Mesothelial cell of epicardium (in vitro differentiated cells): ENCODE data around the gene RELL2. TPM values are rescaled to one million over a fixed set of nuclear protein-coding genes. Genes with fewer than 3 reads are reported as not detected.
A peak's percentile ranks its signal among the peaks of the same experiment; 100 is the strongest.

Experiments
- DNase-seq, 2 experiments: peaks; one replicate each; pipeline ENCODE4 v3.0.0; 2021; ENCODE audit warnings: low spot score in 2 of 2; ENCODE audit not compliant: unreplicated experiment in 2 of 2
- H3K27ac Mint-ChIP-seq: 2 replicates; pipeline ENCODE4 v1.8.0; 2021; ENCODE audit warnings: mixed read lengths
- H3K27me3 Mint-ChIP-seq: 2 replicates; pipeline ENCODE4 v1.8.0; 2021; ENCODE audit warnings: low read depth, mixed read lengths
- H3K36me3 Mint-ChIP-seq: 2 replicates; pipeline ENCODE4 v1.8.0; 2021; ENCODE audit warnings: mixed read lengths
- H3K4me1 Mint-ChIP-seq: 2 replicates; pipeline ENCODE4 v1.8.0; 2021; ENCODE audit warnings: mixed read lengths
- H3K4me3 Mint-ChIP-seq: 2 replicates; pipeline ENCODE4 v1.8.0; 2021; ENCODE audit warnings: mild to moderate bottlenecking, moderate library complexity, mixed read lengths
- H3K9me3 Mint-ChIP-seq: 2 replicates; pipeline ENCODE4 v1.8.0; 2021; ENCODE audit warnings: mixed read lengths
- total RNA-seq: library from RNA; stranded (reverse); gene quantifications from 3 replicates; pipeline ENCODE4 v1.2.1, GENCODE V29; 2021
- TF ChIP-seq, protein P1 (sequence below): fragments of 200-600 bp; sonication (generic); IDR thresholded peaks from one replicate; pipeline ENCODE4 v1.5.0; 2021; ENCODE audit warnings: antibody characterized with exemption; ENCODE audit not compliant: unreplicated experiment

The RELL2 gene
- total RNA-seq, 1 donor from 2014 or later = 3.9 TPM

DNA sequence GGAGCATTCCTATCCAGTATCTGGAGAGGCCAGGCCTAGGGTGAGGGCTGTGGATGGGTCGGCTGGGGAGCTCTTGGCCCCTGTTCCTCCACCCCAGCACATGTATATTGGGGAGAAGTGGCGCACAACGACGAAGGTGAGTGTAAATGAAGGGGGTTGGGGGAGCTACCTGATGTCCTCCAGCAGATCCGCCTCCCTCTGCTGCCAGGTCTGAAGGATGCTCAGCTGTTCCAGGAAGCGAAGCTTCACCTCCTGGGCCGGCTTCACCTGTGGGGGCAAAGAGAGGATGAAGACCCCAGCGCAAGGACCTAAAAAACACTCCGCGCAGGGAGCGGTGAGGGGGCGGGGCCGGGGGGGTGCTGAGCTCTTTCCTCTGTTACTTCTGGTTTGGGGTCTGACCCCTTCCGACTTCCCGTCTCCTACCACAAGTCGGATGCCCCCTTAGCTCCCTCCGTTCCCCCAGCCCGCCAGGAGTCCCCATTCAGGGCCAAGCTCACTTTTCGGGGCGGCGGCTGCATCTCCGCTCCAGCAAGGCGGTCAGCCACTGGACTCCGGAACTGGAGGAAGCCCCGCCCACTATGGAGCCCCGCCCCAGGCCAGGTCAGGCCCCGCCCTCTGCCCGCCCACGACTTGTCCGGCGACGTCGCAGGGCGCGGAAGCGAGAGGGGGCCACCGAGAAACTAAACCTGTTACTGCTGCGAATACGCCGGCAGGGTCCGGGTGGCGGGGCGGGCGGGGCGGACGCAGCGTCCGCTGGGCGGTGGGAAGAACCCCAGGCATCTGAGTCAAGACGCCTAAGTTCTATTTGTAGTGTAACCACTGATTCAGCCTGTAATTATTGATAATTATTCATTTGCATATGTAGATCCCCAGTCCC, 14.3 kb downstream of the RELL2 start, which contains the start of gene FCHSD1:
FCHSD1 (minus strand) TSS at position 568 of the 877 bp plus-strand sequence; CDS start at position 518, 50 bp downstream.
- Mint-ChIP-seq H3K36me3 (peaks cover 12% of the 10 kb centered on the region), H3K4me3 (peak within 1 kb of the TSS; percentile 96), H3K27me3 (no peaks in the 10 kb centered on the region), H3K4me1 (peaks cover 11% of the 10 kb centered on the region), H3K9me3 (no peaks in the 10 kb centered on the region), H3K27ac (no peak within 1 kb of the TSS)
- TF ChIP-seq, protein P1, sequence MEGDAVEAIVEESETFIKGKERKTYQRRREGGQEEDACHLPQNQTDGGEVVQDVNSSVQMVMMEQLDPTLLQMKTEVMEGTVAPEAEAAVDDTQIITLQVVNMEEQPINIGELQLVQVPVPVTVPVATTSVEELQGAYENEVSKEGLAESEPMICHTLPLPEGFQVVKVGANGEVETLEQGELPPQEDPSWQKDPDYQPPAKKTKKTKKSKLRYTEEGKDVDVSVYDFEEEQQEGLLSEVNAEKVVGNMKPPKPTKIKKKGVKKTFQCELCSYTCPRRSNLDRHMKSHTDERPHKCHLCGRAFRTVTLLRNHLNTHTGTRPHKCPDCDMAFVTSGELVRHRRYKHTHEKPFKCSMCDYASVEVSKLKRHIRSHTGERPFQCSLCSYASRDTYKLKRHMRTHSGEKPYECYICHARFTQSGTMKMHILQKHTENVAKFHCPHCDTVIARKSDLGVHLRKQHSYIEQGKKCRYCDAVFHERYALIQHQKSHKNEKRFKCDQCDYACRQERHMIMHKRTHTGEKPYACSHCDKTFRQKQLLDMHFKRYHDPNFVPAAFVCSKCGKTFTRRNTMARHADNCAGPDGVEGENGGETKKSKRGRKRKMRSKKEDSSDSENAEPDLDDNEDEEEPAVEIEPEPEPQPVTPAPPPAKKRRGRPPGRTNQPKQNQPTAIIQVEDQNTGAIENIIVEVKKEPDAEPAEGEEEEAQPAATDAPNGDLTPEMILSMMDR = no peak
- peak; percentile 73 to 74 for DNase-seq

DNA sequence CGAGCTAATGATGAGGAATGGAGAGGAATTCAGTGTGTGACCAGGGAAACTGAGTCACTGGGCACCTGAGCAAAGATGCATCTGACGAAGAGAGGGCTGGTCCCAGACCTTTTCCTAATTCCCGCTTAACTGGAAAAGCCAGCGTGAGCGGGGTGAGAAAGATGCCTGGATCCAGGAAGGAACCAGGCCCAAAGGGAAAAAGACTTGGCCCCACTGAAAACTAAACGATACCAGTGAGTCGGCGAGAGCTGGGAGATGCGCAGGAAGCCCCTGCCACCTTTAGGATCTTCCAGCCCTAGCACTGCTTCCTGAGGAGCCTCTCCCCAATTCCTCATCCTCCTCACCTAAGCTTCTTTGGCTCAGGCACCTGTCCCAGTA, 14.9 kb downstream of the RELL2 start:
- H3K27me3 Mint-ChIP-seq = no peaks in the 10 kb centered on the region
- H3K36me3 Mint-ChIP-seq = peaks cover 10% of the 10 kb centered on the region
- TF ChIP-seq, protein P1 = no peak
- no peaks in the 10 kb centered on the region for H3K9me3 Mint-ChIP-seq
- peak overlapping the region; percentile 96 for H3K4me3 Mint-ChIP-seq
- DNase-seq = no peak
- peaks cover 11% of the 10 kb centered on the region for H3K4me1 Mint-ChIP-seq
- no peak overlapping the region for H3K27ac Mint-ChIP-seq

DNA sequence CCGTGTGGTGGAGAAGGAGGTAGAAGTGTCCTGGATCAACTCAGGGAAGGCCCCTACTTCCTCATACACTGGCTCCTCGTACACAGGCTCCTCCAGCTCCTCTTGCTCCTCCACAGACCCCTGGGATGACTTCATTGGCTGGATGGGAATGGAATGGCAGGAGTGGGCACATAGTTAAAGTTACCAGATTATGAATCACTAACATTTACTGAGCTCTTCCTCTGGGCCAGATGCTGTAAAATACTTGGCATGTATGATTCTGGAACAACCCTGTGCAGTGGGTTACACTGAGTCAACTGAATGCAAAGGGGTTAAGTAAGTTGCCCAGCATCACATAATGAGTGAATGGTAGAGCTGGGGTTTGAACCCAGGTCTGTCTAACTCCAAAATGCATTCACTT, 17.5 kb downstream of the RELL2 start:
- Mint-ChIP-seq H3K4me1 (peaks cover 11% of the 10 kb centered on the region), H3K36me3 (peaks cover 20% of the 10 kb centered on the region), H3K27ac (no peak overlapping the region), H3K4me3 (no peak overlapping the region), H3K9me3 (no peaks in the 10 kb centered on the region), H3K27me3 (no peaks in the 10 kb centered on the region)
- TF ChIP-seq, protein P1 = no peak
- DNase-seq = no peak

DNA sequence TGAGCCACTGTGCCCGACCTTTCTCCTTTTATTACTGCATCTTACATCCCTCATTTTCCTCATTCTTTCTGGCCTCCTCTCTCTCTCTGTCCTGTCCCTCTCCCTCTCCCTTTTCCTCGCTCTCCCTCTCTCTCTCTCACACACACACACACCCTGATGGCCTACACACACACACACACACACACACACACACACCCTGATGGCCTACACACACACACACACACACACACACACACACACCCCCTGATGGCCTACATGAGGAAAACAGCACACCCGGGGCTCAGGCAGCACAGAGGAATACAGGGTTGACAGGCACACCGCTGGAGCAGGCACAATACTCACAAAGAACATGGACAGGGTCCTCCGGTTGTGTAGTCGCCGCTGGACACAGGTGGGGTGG, 18.2 kb downstream of the RELL2 start:
- H3K27me3 Mint-ChIP-seq = no peaks in the 10 kb centered on the region
- DNase-seq = no peak
- H3K4me3 Mint-ChIP-seq = no peak overlapping the region
- peaks cover 11% of the 10 kb centered on the region for H3K4me1 Mint-ChIP-seq
- no peaks in the 10 kb centered on the region for H3K9me3 Mint-ChIP-seq
- TF ChIP-seq, protein P1 = no peak
- H3K36me3 Mint-ChIP-seq = peaks cover 25% of the 10 kb centered on the region
- H3K27ac Mint-ChIP-seq = no peak overlapping the region

DNA sequence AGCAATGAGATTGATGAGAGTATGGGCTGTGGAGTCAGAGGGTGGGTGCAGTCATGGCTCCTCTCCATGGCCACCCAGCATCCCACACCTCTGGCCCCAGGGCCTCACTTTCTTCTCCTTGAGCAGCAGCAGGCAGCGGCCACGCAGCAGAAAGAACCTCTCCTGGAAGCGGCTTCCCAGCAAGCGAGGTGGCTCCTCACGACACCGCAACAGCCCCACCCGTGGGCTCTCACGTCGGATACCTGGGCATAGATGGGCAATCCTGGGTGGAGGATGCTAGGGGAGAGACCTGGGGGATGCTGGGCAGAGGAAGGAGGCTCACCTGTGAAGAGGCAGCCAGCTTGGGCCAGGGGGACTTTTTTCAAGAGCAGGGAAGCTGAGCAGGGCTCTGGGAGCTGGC, 19.6 kb downstream of the RELL2 start:
- DNase-seq = no peak
- TF ChIP-seq, protein P1 = no peak
- Mint-ChIP-seq H3K27me3 (no peaks in the 10 kb centered on the region), H3K4me1 (peaks cover 5% of the 10 kb centered on the region), H3K27ac (no peak overlapping the region), H3K36me3 (peaks cover 25% of the 10 kb centered on the region), H3K4me3 (no peak overlapping the region), H3K9me3 (no peaks in the 10 kb centered on the region)
